ENCODE data around the gene SEMA6C.

Gene SEMA6C

GRCh38 chr1:151158751-151159251 lies 12.4 kb upstream of the SEMA6C start:
- FAIRE-seq = no peak

DNA sequence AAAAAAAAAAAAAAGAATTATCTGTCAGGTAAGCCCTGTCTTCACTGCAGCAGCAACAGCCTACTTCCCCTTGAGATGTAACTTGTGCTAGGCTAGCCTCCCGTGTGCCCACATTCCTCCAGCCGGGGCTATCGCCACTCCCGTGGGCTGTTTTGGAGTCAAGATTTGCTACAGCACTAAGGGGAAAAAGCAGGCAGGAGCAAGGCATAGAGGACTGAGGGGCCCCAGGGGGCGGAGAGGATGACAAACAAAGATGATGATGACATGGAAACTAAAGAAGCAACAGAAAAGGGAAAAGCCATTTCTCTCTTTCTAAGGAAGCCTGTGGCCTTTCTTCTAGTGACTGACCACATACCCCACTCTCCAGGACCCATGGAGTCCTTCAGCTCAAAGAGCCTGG lies 11.9 kb upstream of the SEMA6C start:
- FAIRE-seq = no peak

GRCh38 chr1:151157067-151157531 lies 10.7 kb upstream of the SEMA6C start:
- FAIRE-seq = no peak

- no peak for FAIRE-seq
These were observed 10.0 kb upstream of the SEMA6C start, which contains the start of gene TNFAIP8L2 for GRCh38 chr1:151156515-151156819. TSS of gene TNFAIP8L2 (plus strand) at chr1:151156649. CDS start at chr1:151158698, 2,049 bp downstream.

GRCh38 chr1:151147665-151148064 lies 1.2 kb upstream of the SEMA6C start:
- FAIRE-seq = no peak

DNA sequence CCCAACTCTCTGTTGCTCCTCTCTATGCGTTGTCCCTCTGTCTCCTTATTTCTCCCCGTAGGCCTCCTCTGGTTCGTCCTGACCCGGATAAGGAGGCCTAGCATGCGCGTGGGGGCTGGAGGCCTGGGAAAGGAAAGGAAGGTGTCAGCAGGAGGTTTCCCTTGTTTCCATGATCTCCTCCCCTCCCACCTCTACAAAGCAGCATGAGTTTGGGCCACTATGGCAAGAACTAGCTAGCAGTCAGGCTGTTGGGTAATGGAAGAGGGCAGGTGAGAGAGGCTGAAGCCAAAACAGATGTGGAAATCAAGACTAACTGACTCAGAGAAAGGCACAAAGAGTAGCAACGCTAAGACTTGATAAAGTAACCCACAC lies 687 bp upstream of the SEMA6C start:
- no peak for FAIRE-seq

- FAIRE-seq = no peak
These were observed 389 bp downstream of the SEMA6C start for GRCh38 chr1:151146072-151146411.

GRCh38 chr1:151145304-151146071 lies 943 bp downstream of the SEMA6C start:
- FAIRE-seq = no peak

GRCh38 chr1:151144474-151145303 lies 1.7 kb downstream of the SEMA6C start:
- FAIRE-seq = no peak

DNA sequence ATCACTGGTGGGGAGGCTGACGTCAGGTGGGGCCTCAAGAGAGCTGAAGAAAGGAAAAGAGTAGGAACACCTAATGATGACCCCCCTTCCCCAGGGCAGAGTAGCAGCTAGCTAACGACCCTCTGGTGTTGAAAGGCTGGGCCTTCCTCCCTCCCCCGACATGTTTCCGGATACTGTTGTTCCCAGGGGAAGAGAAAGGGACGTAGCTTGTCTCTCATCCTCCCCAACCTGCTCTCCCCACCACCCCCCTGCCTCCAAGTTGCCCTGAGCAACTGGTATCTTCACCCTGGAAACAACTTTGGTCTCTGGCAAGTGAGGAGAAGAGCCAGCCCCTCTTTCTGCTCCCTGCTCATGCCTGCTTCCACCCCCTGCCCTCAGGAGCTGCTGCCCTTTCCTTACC lies 2.4 kb downstream of the SEMA6C start:
- FAIRE-seq = no peak

GRCh38 chr1:151143057-151143435 lies 3.4 kb downstream of the SEMA6C start:
- FAIRE-seq = no peak

- no peak for FAIRE-seq
These were observed 3.9 kb downstream of the SEMA6C start for GRCh38 chr1:151142411-151143056.

DNA sequence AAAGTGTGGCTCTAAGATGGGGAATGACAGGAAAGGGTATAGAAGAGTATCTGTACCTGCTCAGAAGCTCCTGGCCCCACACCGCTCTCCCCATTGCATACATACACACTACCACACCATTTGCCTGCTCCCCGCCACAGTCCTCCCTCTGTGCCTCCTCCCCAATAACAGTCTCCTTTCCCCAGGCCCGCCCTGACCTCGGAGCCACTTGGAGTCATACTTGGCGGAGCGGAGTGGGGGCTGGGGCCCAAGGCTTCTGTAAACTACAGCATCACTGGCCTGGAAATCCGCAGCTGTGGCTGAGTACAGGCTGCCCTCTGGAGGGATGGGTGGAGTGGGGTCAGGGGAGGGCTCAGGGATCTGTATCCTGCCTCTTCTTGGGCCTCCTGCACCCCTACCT lies 8.6 kb downstream of the SEMA6C start:
- no peak for FAIRE-seq

GRCh38 chr1:151135433-151136385 lies 10.7 kb downstream of the SEMA6C start:
- FAIRE-seq = no peak

- FAIRE-seq = no peak
These were observed 11.4 kb downstream of the SEMA6C start for GRCh38 chr1:151134991-151135390.

- FAIRE-seq = no peak
These were observed 12.0 kb downstream of the SEMA6C start for GRCh38 chr1:151134396-151134795.

GRCh38 chr1:151133018-151133806 lies 13.2 kb downstream of the SEMA6C start:
- FAIRE-seq = no peak

- no peak for FAIRE-seq
These were observed 14.0 kb downstream of the SEMA6C start for GRCh38 chr1:151132335-151133017.

- FAIRE-seq = no peak
These were observed 14.6 kb downstream of the SEMA6C start for GRCh38 chr1:151131701-151132334.

DNA sequence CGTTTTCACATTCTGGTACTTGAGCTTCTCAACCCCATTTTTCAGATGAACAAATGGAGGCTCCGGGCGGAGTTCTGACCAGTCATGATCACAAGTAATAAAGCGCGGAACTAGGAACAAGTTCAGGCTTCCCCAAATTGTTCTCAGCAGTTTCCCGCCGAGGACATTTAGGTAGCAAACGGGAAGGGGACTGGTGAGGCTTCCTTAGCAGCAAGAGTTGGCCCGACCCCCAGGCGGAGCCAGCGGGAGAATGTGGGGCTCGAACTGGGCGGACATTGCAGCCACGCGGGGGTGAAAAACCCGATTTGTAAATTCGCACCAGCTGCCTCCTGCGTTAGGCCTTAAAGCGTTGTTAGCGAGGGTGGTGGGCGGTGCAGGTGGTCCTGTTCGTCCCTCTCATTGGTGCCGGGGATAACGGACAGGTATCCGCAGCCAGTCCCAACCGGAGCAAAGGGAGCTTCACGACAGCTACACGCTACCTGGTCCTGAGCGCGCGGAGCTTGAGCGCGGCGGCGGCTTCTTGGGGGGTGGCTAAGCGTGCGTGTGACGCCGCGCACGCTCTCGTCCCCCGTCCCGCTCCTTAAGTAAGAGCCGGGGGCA lies 15.3 kb downstream of the SEMA6C start:
- FAIRE-seq = no peak

Measured in islet of Langerhans (tissue), 1 donor.